HepG2 (cell line): ENCODE measurements around the gene MIDN. TPM values are rescaled to one million over a fixed set of nuclear protein-coding genes. Genes with fewer than 3 reads are reported as not detected.

Source experiments
- ARNTL ChIP-seq: sonication (generic); formaldehyde crosslinking; IDR thresholded peaks from 2 replicates; pipeline ENCODE4 v1.4.0; 2020; ENCODE audit warnings: mild to moderate bottlenecking, missing genetic modification reagents
- GATA4 ChIP-seq: sonication (generic); IDR thresholded peaks from 2 replicates; pipeline ENCODE4 v1.6.1; 2016; ENCODE audit warnings: antibody characterized with exemption, low read depth, borderline replicate concordance
- IKZF1 ChIP-seq: fragments of 450-650 bp; IDR thresholded peaks from 2 replicates; pipeline ENCODE4 v1.7.1; 2016
- MTA1 ChIP-seq: sonication (generic); formaldehyde crosslinking; IDR thresholded peaks from 2 replicates; pipeline ENCODE4 v1.4.0; 2020; ENCODE audit warnings: missing genetic modification reagents, mild to moderate bottlenecking, borderline replicate concordance
- RFX3 ChIP-seq: IDR thresholded peaks from 2 replicates; pipeline ENCODE4 v1.6.1; 2016; ENCODE audit warnings: missing biosample characterization, missing genetic modification reagents
- ZIK1 ChIP-seq: sonication (generic); formaldehyde crosslinking; IDR thresholded peaks from 2 replicates; pipeline ENCODE4 v1.5.0; 2020; ENCODE audit warnings: mild to moderate bottlenecking, low read depth, missing genetic modification reagents, borderline replicate concordance
- ZNF101 ChIP-seq: sonication (generic); formaldehyde crosslinking; IDR thresholded peaks from 2 replicates; pipeline ENCODE4 v1.4.0; 2020; ENCODE audit warnings: mild to moderate bottlenecking, low read depth, missing genetic modification reagents, borderline replicate concordance
- ZNF225 ChIP-seq: sonication (generic); formaldehyde crosslinking; IDR thresholded peaks from 2 replicates; pipeline ENCODE4 v1.4.0; 2020; ENCODE audit warnings: mild to moderate bottlenecking, missing genetic modification reagents
- ZNF451 ChIP-seq: sonication (generic); formaldehyde crosslinking; IDR thresholded peaks from 2 replicates; pipeline ENCODE4 v1.5.0; 2020; ENCODE audit warnings: mild to moderate bottlenecking, missing genetic modification reagents
- ZNF883 ChIP-seq: sonication (generic); formaldehyde crosslinking; IDR thresholded peaks from 2 replicates; pipeline ENCODE4 v1.5.1; 2020; ENCODE audit warnings: mild to moderate bottlenecking, missing genetic modification reagents; ENCODE audit errors: not compliant biosample characterization
- polyA plus RNA-seq, 8 experiments: library from polyadenylated mRNA; depleted of rRNA in 3 of 8; stranded (reverse) in 7 of 8; unstranded in 1 of 8; fragments of >200 nt; fragmentation: Illumina TruSeq in 4 of 8; extraction: Trizol in 4 of 8; gene quantifications; 2 replicates each; pipeline versions ENCODE4 v1.2.1 to v1.2.3, GENCODE V29; 2011 to 2016; ENCODE audit warnings: low read depth in 4 of 8, missing spikeins in 1 of 8, mixed read lengths in 1 of 8; ENCODE audit not compliant: insufficient read depth in 1 of 8
- total RNA-seq, 5 experiments: library from RNA; depleted of rRNA; stranded (reverse); fragments of >200 nt; fragmentation: Illumina TruSeq; extraction: Trizol; gene quantifications; 2 replicates each; pipeline ENCODE4 v1.2.3, GENCODE V29; 2016; ENCODE audit warnings: low read depth in 1 of 5
- TF ChIP-seq, protein P1 (sequence below): sonication (generic); formaldehyde crosslinking; IDR thresholded peaks from 2 replicates; pipeline ENCODE4 v1.5.0; 2020; ENCODE audit warnings: mild to moderate bottlenecking, missing genetic modification reagents, borderline replicate concordance
- TF ChIP-seq, protein P2 (sequence below): sonication (generic); formaldehyde crosslinking; IDR thresholded peaks from 2 replicates; pipeline ENCODE4 v1.4.0; 2020; ENCODE audit warnings: missing genetic modification reagents, mild to moderate bottlenecking, borderline replicate concordance
- TF ChIP-seq, protein P3 (sequence below): sonication (generic); formaldehyde crosslinking; IDR thresholded peaks from 2 replicates; pipeline ENCODE4 v1.5.0; 2020; ENCODE audit warnings: missing genetic modification reagents, mild to moderate bottlenecking, borderline replicate concordance
- TF ChIP-seq, protein P4 (sequence below): sonication (generic); formaldehyde crosslinking; IDR thresholded peaks from 2 replicates; pipeline ENCODE4 v1.4.0; 2020; ENCODE audit warnings: missing genetic modification reagents, borderline replicate concordance
- TF ChIP-seq, protein P5 (sequence below): IDR thresholded peaks from 2 replicates; pipeline ENCODE4 v1.6.1; 2012; ENCODE audit warnings: low read length, improper control_type of control experiment

Gene MIDN
- total and polyA plus RNA-seq, 2 of the 13 experiments (the other 11 are each of a cell fraction or from before 2014, with no cell fraction given) = 8.4 to 18.0 TPM

DNA sequence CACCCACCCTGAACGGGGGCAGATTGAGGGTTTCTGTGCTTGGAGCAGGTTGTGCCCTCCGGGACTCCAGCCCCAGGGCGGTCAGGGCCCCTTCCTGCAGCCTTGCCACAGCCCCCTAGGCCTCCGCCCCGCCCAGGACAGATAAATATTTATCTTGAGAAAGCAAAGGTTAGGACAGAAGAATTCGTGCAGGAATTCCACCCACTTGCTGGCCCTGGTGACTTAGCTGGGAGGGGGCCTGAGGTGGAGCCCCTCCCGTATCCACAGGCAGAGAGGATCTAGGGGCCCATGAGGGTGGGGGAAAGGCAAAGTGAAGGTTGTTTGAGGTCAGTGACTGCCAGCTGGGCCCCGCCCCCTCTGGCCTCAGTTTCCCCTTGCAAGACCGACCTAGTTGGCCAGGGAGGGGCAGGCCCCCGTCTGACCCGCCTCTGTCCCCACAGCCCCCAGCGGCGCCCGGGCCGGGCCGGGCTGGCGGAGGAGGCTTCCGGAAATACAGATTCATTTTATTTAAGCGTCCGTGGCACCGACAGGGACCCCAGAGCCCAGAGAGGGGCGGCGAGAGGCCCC is 5.2 kb downstream of the MIDN start (continued):
- TF ChIP-seq, protein P1, sequence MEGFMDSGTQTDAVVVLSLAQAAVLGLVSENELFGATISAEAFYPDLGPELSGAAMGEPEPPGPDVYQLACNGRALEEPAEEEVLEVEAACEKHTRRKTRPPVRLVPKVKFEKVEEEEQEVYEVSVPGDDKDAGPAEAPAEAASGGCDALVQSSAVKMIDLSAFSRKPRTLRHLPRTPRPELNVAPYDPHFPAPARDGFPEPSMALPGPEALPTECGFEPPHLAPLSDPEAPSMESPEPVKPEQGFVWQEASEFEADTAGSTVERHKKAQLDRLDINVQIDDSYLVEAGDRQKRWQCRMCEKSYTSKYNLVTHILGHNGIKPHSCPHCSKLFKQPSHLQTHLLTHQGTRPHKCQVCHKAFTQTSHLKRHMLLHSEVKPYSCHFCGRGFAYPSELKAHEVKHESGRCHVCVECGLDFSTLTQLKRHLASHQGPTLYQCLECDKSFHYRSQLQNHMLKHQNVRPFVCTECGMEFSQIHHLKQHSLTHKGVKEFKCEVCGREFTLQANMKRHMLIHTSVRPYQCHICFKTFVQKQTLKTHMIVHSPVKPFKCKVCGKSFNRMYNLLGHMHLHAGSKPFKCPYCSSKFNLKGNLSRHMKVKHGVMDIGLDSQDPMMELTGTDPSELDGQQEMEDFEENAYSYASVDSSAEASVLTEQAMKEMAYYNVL (CRISPR knock-in tag) = no peak; the same call in 1 of the 2 replicates
- TF ChIP-seq ZIK1 (CRISPR knock-in tag) = no peak
- TF ChIP-seq ZNF451 (CRISPR knock-in tag) = no peak
- TF ChIP-seq, protein P2, sequence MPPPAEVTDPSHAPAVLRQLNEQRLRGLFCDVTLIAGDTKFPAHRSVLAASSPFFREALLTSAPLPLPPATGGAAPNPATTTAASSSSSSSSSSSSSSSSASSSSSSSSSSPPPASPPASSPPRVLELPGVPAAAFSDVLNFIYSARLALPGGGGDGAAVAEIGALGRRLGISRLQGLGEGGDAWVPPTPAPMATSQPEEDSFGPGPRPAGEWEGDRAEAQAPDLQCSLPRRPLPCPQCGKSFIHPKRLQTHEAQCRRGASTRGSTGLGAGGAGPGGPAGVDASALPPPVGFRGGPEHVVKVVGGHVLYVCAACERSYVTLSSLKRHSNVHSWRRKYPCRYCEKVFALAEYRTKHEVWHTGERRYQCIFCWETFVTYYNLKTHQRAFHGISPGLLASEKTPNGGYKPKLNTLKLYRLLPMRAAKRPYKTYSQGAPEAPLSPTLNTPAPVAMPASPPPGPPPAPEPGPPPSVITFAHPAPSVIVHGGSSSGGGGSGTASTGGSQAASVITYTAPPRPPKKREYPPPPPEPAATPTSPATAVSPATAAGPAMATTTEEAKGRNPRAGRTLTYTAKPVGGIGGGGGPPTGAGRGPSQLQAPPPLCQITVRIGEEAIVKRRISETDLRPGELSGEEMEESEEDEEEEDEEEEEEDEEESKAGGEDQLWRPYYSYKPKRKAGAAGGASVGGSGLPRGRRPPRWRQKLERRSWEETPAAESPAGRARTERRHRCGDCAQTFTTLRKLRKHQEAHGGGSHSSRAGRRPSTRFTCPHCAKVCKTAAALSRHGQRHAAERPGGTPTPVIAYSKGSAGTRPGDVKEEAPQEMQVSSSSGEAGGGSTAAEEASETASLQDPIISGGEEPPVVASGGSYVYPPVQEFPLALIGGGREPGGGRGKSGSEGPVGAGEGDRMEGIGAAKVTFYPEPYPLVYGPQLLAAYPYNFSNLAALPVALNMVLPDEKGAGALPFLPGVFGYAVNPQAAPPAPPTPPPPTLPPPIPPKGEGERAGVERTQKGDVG = 0 out of 2 replicates have a peak, but pooled peaks have one; percentile 21
- TF ChIP-seq, protein P3, sequence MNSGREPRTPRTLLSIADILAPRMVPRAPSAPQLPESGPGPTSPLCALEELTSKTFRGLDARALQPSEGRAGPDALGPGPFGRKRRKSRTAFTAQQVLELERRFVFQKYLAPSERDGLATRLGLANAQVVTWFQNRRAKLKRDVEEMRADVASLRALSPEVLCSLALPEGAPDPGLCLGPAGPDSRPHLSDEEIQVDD (CRISPR knock-in tag) = 0 out of 2 replicates have a peak, but pooled peaks have one; percentile 29
- 0 out of 2 replicates have a peak, but pooled peaks have one; percentile 25 for TF ChIP-seq MTA1 (CRISPR knock-in tag)
- TF ChIP-seq, protein P4, sequence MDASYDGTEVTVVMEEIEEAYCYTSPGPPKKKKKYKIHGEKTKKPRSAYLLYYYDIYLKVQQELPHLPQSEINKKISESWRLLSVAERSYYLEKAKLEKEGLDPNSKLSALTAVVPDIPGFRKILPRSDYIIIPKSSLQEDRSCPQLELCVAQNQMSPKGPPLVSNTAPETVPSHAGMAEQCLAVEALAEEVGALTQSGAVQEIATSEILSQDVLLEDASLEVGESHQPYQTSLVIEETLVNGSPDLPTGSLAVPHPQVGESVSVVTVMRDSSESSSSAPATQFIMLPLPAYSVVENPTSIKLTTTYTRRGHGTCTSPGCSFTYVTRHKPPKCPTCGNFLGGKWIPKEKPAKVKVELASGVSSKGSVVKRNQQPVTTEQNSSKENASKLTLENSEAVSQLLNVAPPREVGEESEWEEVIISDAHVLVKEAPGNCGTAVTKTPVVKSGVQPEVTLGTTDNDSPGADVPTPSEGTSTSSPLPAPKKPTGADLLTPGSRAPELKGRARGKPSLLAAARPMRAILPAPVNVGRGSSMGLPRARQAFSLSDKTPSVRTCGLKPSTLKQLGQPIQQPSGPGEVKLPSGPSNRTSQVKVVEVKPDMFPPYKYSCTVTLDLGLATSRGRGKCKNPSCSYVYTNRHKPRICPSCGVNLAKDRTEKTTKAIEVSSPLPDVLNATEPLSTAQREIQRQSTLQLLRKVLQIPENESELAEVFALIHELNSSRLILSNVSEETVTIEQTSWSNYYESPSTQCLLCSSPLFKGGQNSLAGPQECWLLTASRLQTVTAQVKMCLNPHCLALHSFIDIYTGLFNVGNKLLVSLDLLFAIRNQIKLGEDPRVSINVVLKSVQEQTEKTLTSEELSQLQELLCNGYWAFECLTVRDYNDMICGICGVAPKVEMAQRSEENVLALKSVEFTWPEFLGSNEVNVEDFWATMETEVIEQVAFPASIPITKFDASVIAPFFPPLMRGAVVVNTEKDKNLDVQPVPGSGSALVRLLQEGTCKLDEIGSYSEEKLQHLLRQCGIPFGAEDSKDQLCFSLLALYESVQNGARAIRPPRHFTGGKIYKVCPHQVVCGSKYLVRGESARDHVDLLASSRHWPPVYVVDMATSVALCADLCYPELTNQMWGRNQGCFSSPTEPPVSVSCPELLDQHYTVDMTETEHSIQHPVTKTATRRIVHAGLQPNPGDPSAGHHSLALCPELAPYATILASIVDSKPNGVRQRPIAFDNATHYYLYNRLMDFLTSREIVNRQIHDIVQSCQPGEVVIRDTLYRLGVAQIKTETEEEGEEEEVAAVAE = no peak
- no peak for TF ChIP-seq ZNF225 (CRISPR knock-in tag)
- no peak for TF ChIP-seq ZNF101 (CRISPR knock-in tag)
- peak; percentile 63; the same call in 1 of the 2 replicates for TF ChIP-seq ARNTL (CRISPR knock-in tag)
- TF ChIP-seq, protein P5, sequence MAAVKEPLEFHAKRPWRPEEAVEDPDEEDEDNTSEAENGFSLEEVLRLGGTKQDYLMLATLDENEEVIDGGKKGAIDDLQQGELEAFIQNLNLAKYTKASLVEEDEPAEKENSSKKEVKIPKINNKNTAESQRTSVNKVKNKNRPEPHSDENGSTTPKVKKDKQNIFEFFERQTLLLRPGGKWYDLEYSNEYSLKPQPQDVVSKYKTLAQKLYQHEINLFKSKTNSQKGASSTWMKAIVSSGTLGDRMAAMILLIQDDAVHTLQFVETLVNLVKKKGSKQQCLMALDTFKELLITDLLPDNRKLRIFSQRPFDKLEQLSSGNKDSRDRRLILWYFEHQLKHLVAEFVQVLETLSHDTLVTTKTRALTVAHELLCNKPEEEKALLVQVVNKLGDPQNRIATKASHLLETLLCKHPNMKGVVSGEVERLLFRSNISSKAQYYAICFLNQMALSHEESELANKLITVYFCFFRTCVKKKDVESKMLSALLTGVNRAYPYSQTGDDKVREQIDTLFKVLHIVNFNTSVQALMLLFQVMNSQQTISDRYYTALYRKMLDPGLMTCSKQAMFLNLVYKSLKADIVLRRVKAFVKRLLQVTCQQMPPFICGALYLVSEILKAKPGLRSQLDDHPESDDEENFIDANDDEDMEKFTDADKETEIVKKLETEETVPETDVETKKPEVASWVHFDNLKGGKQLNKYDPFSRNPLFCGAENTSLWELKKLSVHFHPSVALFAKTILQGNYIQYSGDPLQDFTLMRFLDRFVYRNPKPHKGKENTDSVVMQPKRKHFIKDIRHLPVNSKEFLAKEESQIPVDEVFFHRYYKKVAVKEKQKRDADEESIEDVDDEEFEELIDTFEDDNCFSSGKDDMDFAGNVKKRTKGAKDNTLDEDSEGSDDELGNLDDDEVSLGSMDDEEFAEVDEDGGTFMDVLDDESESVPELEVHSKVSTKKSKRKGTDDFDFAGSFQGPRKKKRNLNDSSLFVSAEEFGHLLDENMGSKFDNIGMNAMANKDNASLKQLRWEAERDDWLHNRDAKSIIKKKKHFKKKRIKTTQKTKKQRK = no peak
- no peak for TF ChIP-seq RFX3 (CRISPR knock-in tag)
- TF ChIP-seq GATA4 = peak; percentile 18; the same call in 1 of the 2 replicates
- no peak for TF ChIP-seq ZNF883 (CRISPR knock-in tag)
- TF ChIP-seq IKZF1 = no peak
